Activated B cell treated with CpG ODN at 0.5 μM for 24 hours (primary cell): ENCODE data around the gene VPS33B. TPM values are rescaled to one million over a fixed set of nuclear protein-coding genes. Genes with fewer than 3 reads are reported as not detected.
A peak's percentile ranks its signal among the peaks of the same experiment; 100 is the strongest.

ENCODE experiments used
- ATAC-seq: fragments of 200-7000 bp; cut with Tn5 transposase; one replicate; pipeline ENCODE4 v1.10.0; 2021; ENCODE audit warnings: low read depth, mild to moderate bottlenecking, moderate library complexity
- CTCF ChIA-PET: fragments of 350-600 bp; sonication (Branson Sonifier 250); formaldehyde crosslinking; loops from one replicate; lab custom pipeline; 2021; ENCODE audit warnings: antibody characterized with exemption; lab: Charles Lee
- POLR2A ChIA-PET: fragments of 350-600 bp; sonication (Branson Sonifier 250); formaldehyde crosslinking; loops from one replicate; lab custom pipeline; 2021; ENCODE audit warnings: antibody characterized with exemption; lab: Charles Lee
- DNase-seq: peaks from one replicate; pipeline ENCODE4 v3.0.0; 2022
- H3K27ac Mint-ChIP-seq: one replicate; pipeline ENCODE4 v1.8.0; 2020; ENCODE audit warnings: mixed read lengths
- H3K27me3 Mint-ChIP-seq: one replicate; pipeline ENCODE4 v1.8.0; 2021; ENCODE audit warnings: mixed read lengths
- H3K36me3 Mint-ChIP-seq: one replicate; pipeline ENCODE4 v1.8.0; 2021; ENCODE audit warnings: low read depth, mixed read lengths
- H3K4me1 Mint-ChIP-seq: one replicate; pipeline ENCODE4 v1.8.0; 2021; ENCODE audit warnings: mixed read lengths
- H3K4me3 Mint-ChIP-seq: one replicate; pipeline ENCODE4 v1.8.0; 2020; ENCODE audit warnings: mild to moderate bottlenecking, mixed read lengths
- H3K9me3 Mint-ChIP-seq: one replicate; pipeline ENCODE4 v1.8.0; 2020; ENCODE audit warnings: mixed read lengths
- intact Hi-C: fragments of 100-400 bp; cut with micrococcal nuclease; formaldehyde crosslinking; loops from one replicate; pipeline ENCODE4 v1.15.1; 2024
- total RNA-seq: library from RNA; stranded (reverse); gene quantifications from 2 replicates; pipeline ENCODE4 v1.2.3, GENCODE V29; 2022
- TF ChIP-seq, protein P1 (sequence below): fragments of 200-600 bp; IDR thresholded peaks from one replicate; pipeline ENCODE4 v1.8.0; 2022; ENCODE audit warnings: antibody characterized with exemption, mild to moderate bottlenecking

VPS33B gene
- total RNA-seq, 1 donor from 2014 or later: 33.4 TPM

DNA sequence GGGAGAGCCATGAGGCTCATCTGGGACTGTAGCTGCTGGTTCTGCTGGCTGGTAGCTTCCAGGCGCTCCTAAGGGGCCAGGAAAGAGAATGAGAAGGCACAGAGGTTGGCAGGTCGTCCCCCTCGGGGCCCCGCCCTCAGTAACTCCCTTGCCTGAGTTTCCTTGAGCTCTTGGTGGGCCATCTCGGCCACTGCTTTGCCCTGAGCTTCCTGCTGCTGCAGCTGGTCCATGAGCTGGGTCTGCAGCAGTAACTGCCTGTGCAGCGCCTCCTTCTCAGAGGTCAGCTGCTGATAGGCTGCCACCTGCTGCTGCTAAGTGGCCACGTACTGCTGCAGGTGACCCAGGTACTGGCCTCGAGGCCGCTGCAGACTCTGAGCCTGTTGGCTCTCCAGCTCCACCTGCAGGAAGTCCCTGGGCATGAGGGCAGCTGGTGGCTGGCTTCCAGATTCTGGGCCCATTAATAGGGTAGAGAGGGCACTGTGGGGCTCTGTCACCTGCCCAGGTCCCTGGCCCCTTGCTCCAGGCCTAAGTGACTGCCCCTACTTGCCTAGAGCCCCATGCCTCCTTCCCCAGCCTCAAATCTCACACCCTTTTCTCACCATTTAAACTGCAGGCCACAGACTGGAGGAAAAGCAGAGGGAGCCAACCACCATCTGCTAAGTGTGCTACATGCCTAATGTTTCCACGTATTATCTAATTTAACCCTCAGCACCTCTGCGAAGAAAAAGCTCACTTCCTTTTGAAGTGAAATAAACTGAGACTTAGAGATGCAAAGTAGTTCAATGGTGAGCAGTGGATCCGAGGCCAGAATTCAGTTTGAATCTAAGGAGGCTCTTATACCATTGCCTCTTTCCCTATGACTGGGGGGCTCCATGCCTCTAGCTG lies 10.8 kb upstream of the VPS33B start:
- Mint-ChIP-seq H3K9me3 (no peaks in the 10 kb centered on the region), H3K27me3 (peaks cover 3% of the 10 kb centered on the region), H3K4me3 (no peak overlapping the region), H3K36me3 (no peaks in the 10 kb centered on the region), H3K4me1 (peaks cover 5% of the 10 kb centered on the region), H3K27ac (no peak overlapping the region)
- ChIA-PET POLR2A (no interaction called here), CTCF (interaction anchor here (0.7 to 2.5 kb wide), 6 partner anchors 54 to 713 kb away, joined by 3 to 39 read pairs (median 3); partner anchors contain the start of genes RCCD1 and UNC45A)
- TF ChIP-seq, protein P1, sequence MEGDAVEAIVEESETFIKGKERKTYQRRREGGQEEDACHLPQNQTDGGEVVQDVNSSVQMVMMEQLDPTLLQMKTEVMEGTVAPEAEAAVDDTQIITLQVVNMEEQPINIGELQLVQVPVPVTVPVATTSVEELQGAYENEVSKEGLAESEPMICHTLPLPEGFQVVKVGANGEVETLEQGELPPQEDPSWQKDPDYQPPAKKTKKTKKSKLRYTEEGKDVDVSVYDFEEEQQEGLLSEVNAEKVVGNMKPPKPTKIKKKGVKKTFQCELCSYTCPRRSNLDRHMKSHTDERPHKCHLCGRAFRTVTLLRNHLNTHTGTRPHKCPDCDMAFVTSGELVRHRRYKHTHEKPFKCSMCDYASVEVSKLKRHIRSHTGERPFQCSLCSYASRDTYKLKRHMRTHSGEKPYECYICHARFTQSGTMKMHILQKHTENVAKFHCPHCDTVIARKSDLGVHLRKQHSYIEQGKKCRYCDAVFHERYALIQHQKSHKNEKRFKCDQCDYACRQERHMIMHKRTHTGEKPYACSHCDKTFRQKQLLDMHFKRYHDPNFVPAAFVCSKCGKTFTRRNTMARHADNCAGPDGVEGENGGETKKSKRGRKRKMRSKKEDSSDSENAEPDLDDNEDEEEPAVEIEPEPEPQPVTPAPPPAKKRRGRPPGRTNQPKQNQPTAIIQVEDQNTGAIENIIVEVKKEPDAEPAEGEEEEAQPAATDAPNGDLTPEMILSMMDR: no peak
- peak; percentile 36 for DNase-seq
- peak; percentile 62 for ATAC-seq
- intact Hi-C loops: loop anchor here (1.0 kb wide), 1 partner anchor 78 kb away; no protein-coding TSS in a partner anchor

DNA sequence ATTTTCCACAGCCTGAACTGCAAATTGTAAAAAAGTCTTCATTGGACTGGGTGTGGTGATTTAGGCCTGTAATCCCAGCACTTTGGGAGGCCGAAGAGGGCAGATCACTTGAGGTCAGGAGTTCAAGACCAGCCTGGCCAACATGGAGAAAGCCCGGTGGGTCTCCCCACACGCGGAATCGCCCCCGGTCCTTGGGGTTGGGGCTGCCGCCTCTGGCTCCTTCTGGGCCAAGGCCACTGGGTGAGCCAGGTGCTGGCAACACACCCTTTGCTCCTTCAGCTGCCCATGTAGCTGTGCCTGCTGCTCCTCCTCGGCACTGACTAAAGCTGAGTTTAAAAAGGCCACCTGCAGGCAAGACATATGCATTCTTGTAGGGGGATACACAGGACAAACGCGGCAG lies 9.4 kb upstream of the VPS33B start:
- DNase-seq (no peak), ATAC-seq (no peak)
- CTCF ChIA-PET: interaction anchor here (1.5 to 2.5 kb wide), 2 partner anchors 9 to 74 kb away, joined by 3 to 39 read pairs; no protein-coding TSS in a partner anchor
- no peaks in the 10 kb centered on the region for H3K27me3 Mint-ChIP-seq
- POLR2A ChIA-PET: no interaction called here
- intact Hi-C loops: no loop called here
- H3K4me1 Mint-ChIP-seq: peaks cover 5% of the 10 kb centered on the region
- no peak overlapping the region for H3K27ac Mint-ChIP-seq
- TF ChIP-seq, protein P1: no peak
- H3K36me3 Mint-ChIP-seq: no peaks in the 10 kb centered on the region
- H3K4me3 Mint-ChIP-seq: no peak overlapping the region
- H3K9me3 Mint-ChIP-seq: no peaks in the 10 kb centered on the region

DNA sequence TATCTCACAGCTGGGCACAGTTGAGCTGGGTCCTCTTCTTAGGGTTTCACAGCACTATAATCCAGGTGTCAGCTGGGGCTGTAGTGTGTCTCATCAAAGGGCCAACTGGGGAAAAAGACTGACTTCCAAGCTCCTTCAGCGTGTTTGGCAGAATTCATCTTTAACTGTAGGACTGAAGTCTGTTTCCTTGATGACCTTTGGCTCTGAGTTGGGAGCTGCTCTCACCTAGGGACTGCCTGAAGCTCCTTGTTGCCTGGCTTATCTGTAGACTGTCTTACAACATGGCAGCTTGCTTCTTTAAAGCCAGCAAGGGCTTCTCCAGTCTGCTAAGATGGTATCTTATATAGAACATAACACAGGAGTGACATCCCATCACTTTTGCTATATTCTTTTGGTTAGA lies 5.3 kb upstream of the VPS33B start:
- Mint-ChIP-seq H3K4me1 (peaks cover 5% of the 10 kb centered on the region), H3K4me3 (no peak overlapping the region), H3K9me3 (no peaks in the 10 kb centered on the region), H3K27ac (no peak overlapping the region), H3K36me3 (no peaks in the 10 kb centered on the region), H3K27me3 (no peaks in the 10 kb centered on the region)
- no peak for ATAC-seq
- POLR2A ChIA-PET: no interaction called here
- CTCF ChIA-PET: no interaction called here
- no peak for DNase-seq
- intact Hi-C loops: no loop called here
- TF ChIP-seq, protein P1: no peak

DNA sequence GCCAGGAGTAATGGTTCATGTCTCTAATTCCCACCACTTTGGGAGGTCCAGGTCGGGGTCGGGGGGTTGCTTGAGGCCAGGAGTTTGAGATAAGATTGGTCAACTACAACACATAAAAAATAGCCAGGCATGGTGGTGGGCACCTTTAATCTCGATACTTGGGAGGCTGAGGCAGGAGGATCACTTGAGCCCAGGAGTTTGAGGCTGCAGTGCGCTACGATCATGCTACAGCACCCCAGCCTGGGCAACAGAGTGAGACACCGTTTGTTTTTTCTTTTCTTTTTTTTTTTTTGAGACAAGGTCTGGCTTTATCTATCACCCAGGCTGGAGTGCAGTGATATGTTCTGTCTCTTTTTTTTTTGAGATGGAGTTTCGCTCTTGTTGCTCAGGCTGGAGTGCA lies 1.3 kb upstream of the VPS33B start:
- Mint-ChIP-seq H3K4me3 (no peak overlapping the region), H3K27ac (no peak overlapping the region), H3K27me3 (no peaks in the 10 kb centered on the region), H3K9me3 (no peaks in the 10 kb centered on the region), H3K36me3 (peaks cover 11% of the 10 kb centered on the region), H3K4me1 (peaks cover 29% of the 10 kb centered on the region)
- DNase-seq (no peak), ATAC-seq (no peak)
- TF ChIP-seq, protein P1: no peak
- ChIA-PET CTCF (no interaction called here), POLR2A (interaction anchor here (1.5 to 1.9 kb wide), 2 partner anchors 67 to 69 kb away, joined by 5 to 6 read pairs; partner anchors contain the start of gene RCCD1)
- intact Hi-C loops: no loop called here

DNA sequence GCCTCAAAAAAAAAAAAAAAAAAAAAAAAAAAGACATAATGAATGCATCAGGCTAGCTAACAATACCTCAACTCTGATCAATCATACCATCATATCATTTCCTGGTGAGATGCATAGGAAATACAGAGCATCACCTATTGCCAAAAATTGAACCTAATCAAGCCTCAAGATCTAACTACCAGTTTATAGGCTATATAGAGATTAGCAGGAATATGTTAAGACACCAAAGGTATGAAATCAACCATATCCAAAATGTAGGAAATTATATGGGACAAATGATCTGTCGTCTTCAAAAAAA lies 387 bp upstream of the VPS33B start:
- POLR2A ChIA-PET: interaction anchor here (0.7 to 1.9 kb wide), 4 partner anchors 28 to 91 kb away, joined by 3 to 6 read pairs (median 4); partner anchors contain the start of genes PRC1 and RCCD1
- no peak for ATAC-seq

More for the DNA sequence above, 387 bp upstream of the VPS33B start:
- Mint-ChIP-seq H3K9me3 (no peaks in the 10 kb centered on the region), H3K4me3 (peak overlapping the region; percentile 99), H3K27ac (peak overlapping the region; percentile 89), H3K27me3 (no peaks in the 10 kb centered on the region), H3K36me3 (peaks cover 15% of the 10 kb centered on the region), H3K4me1 (peaks cover 35% of the 10 kb centered on the region)
- CTCF ChIA-PET: no interaction called here
- TF ChIP-seq, protein P1: no peak
- no peak for DNase-seq
- intact Hi-C loops: loop anchor here (1.0 kb wide), 2 partner anchors 28 to 66 kb away; partner anchors contain the start of gene PRC1
